ENCODE results near the gene CLDND2.
A peak's percentile ranks its signal among the peaks of the same experiment; 100 is the strongest.
"Not testable (repeated sequence)": the region's sequence is repeated elsewhere in the genome, so short reads cannot be mapped to it uniquely, and the experiment has no call there.

The CLDND2 gene, protein sequence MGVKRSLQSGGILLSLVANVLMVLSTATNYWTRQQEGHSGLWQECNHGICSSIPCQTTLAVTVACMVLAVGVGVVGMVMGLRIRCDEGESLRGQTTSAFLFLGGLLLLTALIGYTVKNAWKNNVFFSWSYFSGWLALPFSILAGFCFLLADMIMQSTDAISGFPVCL

DNA sequence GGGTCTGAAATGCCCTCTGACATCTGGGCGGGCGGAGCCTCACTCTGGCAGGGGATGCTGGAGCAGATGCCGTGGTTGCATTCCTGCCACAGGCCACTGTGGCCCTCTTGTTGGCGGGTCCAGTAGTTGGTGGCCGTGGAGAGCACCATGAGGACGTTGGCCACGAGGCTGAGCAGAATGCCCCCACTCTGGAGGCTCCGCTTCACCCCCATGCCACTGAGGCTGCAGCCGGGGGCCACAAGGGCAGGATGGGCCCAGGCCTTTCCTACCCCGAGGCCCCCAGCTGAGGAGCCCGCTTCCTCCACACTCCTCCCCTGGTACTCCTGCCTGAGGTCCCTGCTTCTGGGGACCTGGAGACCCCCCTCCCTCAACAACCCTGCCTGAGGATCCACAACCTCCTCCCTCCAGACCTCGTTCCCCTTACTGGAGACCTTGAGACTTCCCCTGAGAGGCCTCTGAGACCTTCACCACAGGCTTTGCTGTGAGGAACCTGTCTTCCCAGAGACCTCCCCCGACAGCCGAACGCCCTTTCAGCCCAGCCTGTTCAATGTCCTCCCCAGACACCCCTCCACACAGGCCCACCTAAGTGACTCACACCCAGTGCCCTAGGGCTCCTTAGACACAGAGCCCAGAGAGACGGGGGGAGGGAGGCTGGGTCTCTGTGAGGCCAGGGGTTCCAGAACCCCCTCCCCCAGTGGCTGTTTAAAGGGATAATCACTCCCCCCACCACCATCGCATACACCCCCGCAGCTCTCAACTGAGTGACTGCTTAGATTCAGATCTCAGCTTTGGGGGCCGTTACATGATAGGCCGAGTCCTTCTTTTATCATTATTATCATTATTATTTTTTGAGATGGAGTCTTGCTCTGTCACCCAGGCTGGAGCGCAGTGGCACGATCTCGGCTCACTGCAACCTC lies at the start of gene CLDND2:
Gene CLDND2, minus strand, starts transcription at position 638 of the 917 bp plus-strand sequence. Its CDS starts 426 bp downstream, at position 212.
- no peak for DNase-seq (ENCODE audit: low read depth in 2 of 3, low spot score in 1 of 3)

- DNase-seq (ENCODE audit: low read depth in 2 of 3, low spot score in 1 of 3): no peak
Measured at GRCh38 chr19:51417810-51418157, 49.0 kb upstream of the CLDND2 start.

- DNase-seq (ENCODE audit: low read depth in 2 of 3, low spot score in 1 of 3): peak in 2 of 3 donors; percentile 33 to 48
Measured at GRCh38 chr19:51417107-51417809, 48.5 kb upstream of the CLDND2 start, which contains the start of gene SIGLEC10. TSS of gene SIGLEC10 (minus strand) at chr19:51417642. CDS start at chr19:51417581, 61 bp downstream.

- DNase-seq (ENCODE audit: low read depth in 2 of 3, low spot score in 1 of 3): not testable (repeated sequence)
Measured at GRCh38 chr19:51416422-51416821, 47.6 kb upstream of the CLDND2 start.

DNA sequence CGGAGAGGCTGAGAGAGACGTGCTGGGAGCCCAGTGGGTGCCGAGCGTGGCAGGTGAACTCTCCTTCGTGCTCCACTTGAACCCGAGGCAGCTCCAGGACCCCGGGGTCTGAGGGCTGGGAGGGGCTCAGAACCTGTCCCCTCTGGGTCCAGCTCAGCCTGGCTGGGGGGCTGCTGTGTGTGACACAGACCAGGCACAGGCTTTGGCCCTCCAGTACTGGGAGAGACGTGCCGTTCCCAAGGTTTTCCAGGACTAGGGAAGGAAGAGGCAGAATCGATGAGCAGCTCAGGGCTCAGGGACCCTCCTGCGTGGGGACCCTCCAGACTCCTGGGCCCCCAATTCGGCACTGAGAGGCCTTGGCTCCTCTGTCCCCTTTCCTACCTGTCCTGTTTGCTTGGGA lies 46.4 kb upstream of the CLDND2 start:
- DNase-seq (ENCODE audit: low read depth in 2 of 3, low spot score in 1 of 3): no peak

GRCh38 chr19:51410950-51411748 lies 42.3 kb upstream of the CLDND2 start:
- DNase-seq (ENCODE audit: low read depth in 2 of 3, low spot score in 1 of 3): no peak

- DNase-seq (ENCODE audit: low read depth in 2 of 3, low spot score in 1 of 3): no peak
Measured at GRCh38 chr19:51407511-51408131, 38.8 kb upstream of the CLDND2 start.

DNA sequence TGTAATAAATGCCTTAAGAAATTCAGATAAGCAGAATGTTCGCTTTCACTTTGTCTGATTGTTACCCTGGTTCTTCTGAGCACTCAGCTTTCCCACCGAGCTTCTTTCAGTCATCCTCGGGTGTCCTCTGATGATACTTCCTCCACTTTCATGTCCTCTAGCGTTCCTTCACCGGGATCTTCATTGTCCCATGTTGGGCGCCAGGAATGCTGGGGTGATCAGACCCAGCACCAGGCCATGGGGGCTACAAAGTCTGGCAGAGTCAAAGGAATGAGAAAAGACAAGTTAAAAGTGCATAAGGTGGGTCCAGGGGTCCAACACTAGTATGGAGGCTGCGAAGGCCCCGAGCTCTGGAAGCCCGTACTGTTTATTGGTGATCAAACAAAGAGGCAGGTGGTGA lies 33.3 kb upstream of the CLDND2 start:
- no peak for DNase-seq (ENCODE audit: low read depth in 2 of 3, low spot score in 1 of 3)

DNA sequence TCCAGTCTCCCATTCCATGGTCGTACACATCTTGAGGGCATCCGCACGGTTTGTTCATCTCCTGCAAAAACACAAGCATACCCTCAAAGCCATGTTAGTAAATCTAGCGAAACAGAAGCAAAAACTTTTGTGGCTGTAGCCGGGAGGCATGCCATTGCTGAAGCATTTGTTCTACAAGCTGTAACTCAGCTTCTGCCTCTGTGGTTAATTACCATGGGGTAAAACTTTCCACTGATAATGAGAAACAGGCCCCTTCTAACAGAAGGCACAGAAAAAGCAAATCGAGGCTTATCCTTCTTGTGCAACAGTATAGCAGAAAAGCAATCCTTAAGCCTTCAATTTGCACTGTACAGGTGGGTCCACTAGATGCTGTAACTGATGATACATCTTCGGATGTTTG lies 31.1 kb upstream of the CLDND2 start:
- DNase-seq (ENCODE audit: low read depth in 2 of 3, low spot score in 1 of 3): not testable (repeated sequence)

- DNase-seq (ENCODE audit: low read depth in 2 of 3, low spot score in 1 of 3): no peak
Measured at GRCh38 chr19:51399231-51399630, 30.4 kb upstream of the CLDND2 start.

DNA sequence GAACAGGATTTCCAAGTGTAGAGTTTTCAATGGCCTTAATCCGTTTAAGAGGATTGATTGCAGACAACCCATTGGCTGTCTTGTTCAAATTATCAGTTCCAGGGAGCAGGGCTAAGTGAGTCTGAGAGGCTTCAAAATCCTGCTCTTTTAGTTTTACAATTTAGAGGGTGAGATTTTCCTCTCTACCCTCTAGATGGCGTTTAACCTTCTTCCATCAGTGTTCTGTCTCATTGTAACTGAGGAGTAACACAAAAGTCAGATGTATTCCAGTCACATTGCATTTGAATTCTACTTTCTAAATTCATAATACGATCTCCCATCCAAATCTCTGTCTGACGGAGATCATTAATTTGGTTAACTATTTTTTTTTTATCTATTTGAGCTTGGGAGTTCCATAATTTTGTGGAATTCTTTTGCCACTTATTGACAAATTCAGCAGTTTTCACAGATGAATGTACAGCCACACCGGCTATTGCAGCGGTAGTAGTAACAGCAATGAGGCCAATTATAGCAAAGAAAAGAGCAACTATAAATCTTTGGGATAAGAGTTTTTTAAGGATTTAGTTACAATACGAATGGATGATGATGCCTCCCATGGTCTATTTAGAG lies 29.4 kb upstream of the CLDND2 start:
- DNase-seq (ENCODE audit: low read depth in 2 of 3, low spot score in 1 of 3): no peak

DNA sequence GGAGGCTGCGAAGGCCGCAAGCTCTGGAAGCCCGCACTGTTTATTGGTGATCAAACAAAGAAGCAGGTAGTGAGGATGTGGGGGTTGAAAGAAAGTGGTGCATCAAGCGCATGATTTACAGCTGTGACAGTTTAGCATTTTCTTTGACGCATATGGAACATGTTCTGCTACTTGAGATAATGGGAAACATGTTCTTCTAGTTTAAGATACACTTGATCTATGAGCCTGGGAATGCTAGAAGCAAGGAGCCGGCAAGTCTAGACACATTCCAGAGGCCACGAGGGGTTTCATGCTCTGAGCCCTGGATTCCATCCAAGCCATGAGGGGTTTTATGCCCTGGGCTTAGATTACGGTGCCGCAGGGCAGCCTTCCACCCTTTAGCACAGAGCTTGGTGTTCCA lies 28.6 kb upstream of the CLDND2 start:
- not testable (repeated sequence) for DNase-seq (ENCODE audit: low read depth in 2 of 3, low spot score in 1 of 3)

DNA sequence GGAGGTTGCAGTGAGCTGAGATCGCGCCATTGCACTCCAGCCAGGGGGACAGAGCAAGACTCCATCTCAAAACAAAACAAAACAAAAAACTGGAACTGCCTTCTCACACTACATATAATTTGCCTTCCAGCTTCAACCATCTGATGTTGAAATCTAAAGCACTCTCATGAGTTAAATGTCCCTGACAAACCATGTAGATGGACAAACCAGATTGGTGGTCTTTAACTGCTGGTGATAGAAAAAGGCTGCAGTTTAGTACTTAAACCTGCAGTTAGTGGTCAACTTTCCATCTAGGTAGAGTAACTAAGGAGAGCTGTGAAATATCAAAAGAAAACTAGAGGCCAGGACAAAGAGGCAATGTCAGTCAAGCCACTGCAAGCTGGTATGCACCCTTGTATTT lies 27.4 kb upstream of the CLDND2 start:
- no peak for DNase-seq (ENCODE audit: low read depth in 2 of 3, low spot score in 1 of 3)

DNA sequence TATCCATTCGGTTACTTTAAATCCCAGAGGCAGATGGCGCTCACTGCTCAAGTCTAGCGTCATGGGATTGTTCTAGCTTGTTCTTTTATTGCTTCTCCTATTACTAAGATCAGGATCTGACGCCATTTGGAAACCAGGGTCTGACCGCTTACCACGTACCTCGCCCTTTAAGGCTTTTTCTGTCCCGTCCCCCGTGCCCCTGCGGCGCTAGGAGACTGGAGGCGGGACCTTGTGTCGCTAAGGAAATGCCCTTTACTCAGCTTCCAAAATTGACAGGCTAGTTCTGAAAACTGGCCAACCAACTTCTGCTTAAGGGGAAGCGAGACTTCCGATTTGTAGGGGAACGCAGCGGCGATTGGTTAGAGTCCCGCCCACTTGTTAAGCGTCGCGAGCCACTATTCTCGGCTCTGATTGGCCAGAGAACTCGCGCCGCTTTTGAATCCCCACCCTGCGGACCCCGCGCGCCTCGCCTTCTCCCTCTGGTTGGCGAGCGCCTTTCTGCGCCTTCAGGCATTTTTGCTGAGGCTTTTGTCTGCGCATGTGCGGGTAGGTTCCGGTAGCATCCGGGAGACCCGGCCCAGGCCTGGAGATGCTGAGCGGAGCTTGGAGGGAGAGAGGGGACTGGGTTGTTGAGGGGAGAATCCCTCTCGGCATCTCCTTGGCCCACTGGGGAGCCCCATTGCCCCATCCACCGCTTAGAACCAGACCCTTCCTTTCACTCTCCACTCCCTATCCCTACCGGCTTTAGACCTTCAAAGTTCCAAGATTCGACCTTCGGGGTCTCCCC lies 25.4 kb upstream of the CLDND2 start:
- DNase-seq (ENCODE audit: low read depth in 2 of 3, low spot score in 1 of 3): peak; percentile 91 to 98 (median 92)

- DNase-seq (ENCODE audit: low read depth in 2 of 3, low spot score in 1 of 3): no peak
Measured at GRCh38 chr19:51392701-51393100, 23.9 kb upstream of the CLDND2 start.

GRCh38 chr19:51391073-51391611 lies 22.3 kb upstream of the CLDND2 start:
- DNase-seq (ENCODE audit: low read depth in 2 of 3, low spot score in 1 of 3): no peak

GRCh38 chr19:51389143-51389542 lies 20.3 kb upstream of the CLDND2 start:
- no peak for DNase-seq (ENCODE audit: low read depth in 2 of 3, low spot score in 1 of 3)

- no peak for DNase-seq (ENCODE audit: low read depth in 2 of 3, low spot score in 1 of 3)
Measured at GRCh38 chr19:51387924-51388389, 19.2 kb upstream of the CLDND2 start, which contains the start of gene LIM2. TSS of gene LIM2 (minus strand) at chr19:51387974. CDS start at chr19:51387443, 531 bp downstream.

Data from stimulated activated CD4-positive, alpha-beta T cell treated with anti-CD3 and anti-CD28 coated beads, Interleukin-12 subunit alpha, Interleukin-12 subunit beta, amount 100 ng/mL, for 48 hours (primary cell).